Measurements from ENCODE around the gene OBSCN. TPM values are rescaled to one million over a fixed set of nuclear protein-coding genes. Genes with fewer than 3 reads are reported as not detected.

OBSCN gene
- total and polyA plus RNA-seq, 2 of the 4 experiments (the other 2 are of a cell fraction) = 4.1 to 9.5 TPM

DNA sequence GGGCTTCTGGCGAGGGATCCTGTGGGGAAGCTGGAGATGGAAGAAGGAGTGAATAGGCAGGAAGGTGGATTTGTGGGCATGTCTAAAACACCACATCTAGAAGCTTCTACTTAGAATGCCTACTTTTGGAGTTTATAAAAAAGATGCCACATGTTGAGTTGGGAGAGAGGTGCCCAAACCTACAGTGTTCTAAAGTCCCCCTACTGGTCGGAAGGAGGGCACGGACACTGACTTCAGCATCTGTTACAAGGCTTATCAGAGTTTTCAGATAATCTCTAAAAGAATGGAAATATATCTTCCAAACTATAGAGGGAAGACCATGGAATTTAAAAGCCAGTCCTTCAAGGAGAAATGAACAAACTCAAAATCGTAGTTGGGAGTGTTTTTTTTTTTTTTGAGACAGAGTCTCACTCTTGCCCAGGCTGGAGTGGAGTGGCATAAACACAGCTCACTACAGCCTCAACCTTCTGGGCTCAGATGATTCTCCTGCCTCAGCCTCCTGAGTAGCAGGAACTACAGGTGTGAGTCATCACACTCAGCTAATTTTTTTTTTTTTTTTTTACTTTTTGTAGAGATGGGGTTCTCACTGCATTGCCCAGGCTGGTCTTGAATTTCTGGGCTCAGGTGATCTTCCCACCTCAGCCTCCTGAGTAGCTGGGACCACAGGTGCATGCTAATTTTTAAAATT is 27.4 kb upstream of the OBSCN start:
- H3K9ac ChIP-seq (ENCODE audit: low read depth, low read length) = no peak overlapping the region
- H3K27me3 ChIP-seq (ENCODE audit: control insufficient read depth, insufficient read depth, low read length) = no peaks in the 10 kb centered on the region
- 0 out of 2 replicates have a peak, but pooled peaks cover 2% of the 10 kb centered on the region for H3K9me3 ChIP-seq (ENCODE audit: control insufficient read depth, insufficient read depth, low read length)
- peak overlapping the region; percentile 64; the same call in 1 of the 2 replicates for H3K18ac ChIP-seq (ENCODE audit: low read depth, low read length)
- no peaks in the 10 kb centered on the region for H4K20me1 ChIP-seq (ENCODE audit: insufficient read depth, low read length)
- no peak for ATAC-seq (ENCODE audit: low read depth)
- intact Hi-C loops (cut with micrococcal nuclease) = no loop called here
- DNase-seq = no peak
- TF ChIP-seq RFX5 (IDR thresholded peaks at IDR 0.05; ENCODE audit: low read depth, low read length) (no peak), SMC3 (IDR thresholded peaks at IDR 0.05; ENCODE audit: low read depth, low read length) (no peak), POLR2A (IDR thresholded peaks at IDR 0.05; ENCODE audit: low read depth, low read length) (no peak), FOS (IDR thresholded peaks at IDR 0.05; ENCODE audit: low read depth, low read length) (no peak), MAFK (IDR thresholded peaks at IDR 0.05; ENCODE audit: low read depth, low read length) (no peak), MAZ (IDR thresholded peaks at IDR 0.05; ENCODE audit: borderline replicate concordance, low read depth, low read length) (no peak), BHLHE40 (IDR thresholded peaks at IDR 0.05; ENCODE audit: low read depth, low read length) (no peak), RAD21 (IDR thresholded peaks at IDR 0.05; ENCODE audit: low read length) (no peak), CEBPB (IDR thresholded peaks at IDR 0.05; ENCODE audit: low read depth, low read length) (no peak)
- TF ChIP-seq, protein P1, sequence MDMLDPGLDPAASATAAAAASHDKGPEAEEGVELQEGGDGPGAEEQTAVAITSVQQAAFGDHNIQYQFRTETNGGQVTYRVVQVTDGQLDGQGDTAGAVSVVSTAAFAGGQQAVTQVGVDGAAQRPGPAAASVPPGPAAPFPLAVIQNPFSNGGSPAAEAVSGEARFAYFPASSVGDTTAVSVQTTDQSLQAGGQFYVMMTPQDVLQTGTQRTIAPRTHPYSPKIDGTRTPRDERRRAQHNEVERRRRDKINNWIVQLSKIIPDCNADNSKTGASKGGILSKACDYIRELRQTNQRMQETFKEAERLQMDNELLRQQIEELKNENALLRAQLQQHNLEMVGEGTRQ (IDR thresholded peaks at IDR 0.05; ENCODE audit: low read depth, low read length) = no peak
- TF ChIP-seq, protein P2, sequence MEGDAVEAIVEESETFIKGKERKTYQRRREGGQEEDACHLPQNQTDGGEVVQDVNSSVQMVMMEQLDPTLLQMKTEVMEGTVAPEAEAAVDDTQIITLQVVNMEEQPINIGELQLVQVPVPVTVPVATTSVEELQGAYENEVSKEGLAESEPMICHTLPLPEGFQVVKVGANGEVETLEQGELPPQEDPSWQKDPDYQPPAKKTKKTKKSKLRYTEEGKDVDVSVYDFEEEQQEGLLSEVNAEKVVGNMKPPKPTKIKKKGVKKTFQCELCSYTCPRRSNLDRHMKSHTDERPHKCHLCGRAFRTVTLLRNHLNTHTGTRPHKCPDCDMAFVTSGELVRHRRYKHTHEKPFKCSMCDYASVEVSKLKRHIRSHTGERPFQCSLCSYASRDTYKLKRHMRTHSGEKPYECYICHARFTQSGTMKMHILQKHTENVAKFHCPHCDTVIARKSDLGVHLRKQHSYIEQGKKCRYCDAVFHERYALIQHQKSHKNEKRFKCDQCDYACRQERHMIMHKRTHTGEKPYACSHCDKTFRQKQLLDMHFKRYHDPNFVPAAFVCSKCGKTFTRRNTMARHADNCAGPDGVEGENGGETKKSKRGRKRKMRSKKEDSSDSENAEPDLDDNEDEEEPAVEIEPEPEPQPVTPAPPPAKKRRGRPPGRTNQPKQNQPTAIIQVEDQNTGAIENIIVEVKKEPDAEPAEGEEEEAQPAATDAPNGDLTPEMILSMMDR (conservative IDR thresholded peaks at IDR 0.05; ENCODE audit: low read depth, low read length) = no peak
- H3K14ac ChIP-seq (replicated peaks; ENCODE audit: low read depth, low read length) = peak overlapping the region; percentile 76
- in situ Hi-C loops (cut with MboI; ENCODE audit: low sequenced_read_pairs) = no loop called here
- peak overlapping the region; percentile 70; the same call in 1 of the 3 replicates for H2BK15ac ChIP-seq (ENCODE audit: low read depth, low read length)
- no peak overlapping the region for H2AFZ ChIP-seq (replicated peaks; ENCODE audit: low read length, poor library complexity)
- H4K91ac ChIP-seq (ENCODE audit: insufficient read depth, low read depth, low read length) = peak overlapping the region; percentile 81
- peaks cover 11% of the 10 kb centered on the region for H3K4me1 ChIP-seq (ENCODE audit: control insufficient read depth, insufficient read depth, low read length)
- no peak overlapping the region for H2AK9ac ChIP-seq (replicated peaks; ENCODE audit: low read depth, low read length, poor library complexity)
- no CpG with 5 or more reads among the region's 4 CpGs for WGBS, 2 experiments (ENCODE audit: extremely low coverage in 2 of 2, insufficient read length in 1 of 2)
- peak overlapping the region; percentile 91 for H3K4ac ChIP-seq (ENCODE audit: low read depth, low read length)
- no peak overlapping the region for H2BK5ac ChIP-seq (ENCODE audit: low read depth, low read length, poor library complexity, severe bottlenecking)
- no TSS peak for BruUV-seq (replicated peaks)
- no peak overlapping the region for H3K4me2 ChIP-seq (ENCODE audit: low read depth, low read length)
- ChIA-PET POLR2A (ENCODE audit: unreplicated experiment) (interaction anchor here (0.6 kb wide), 1 partner anchor 1376 kb away, joined by 4 read pairs; no protein-coding TSS in a partner anchor), CTCF (interaction anchor here (0.6 kb wide), 1 partner anchor 296 kb away, joined by 6 read pairs; no protein-coding TSS in a partner anchor)
- peak overlapping the region in 1 of 2 experiments; percentile 61; a peak in 2 of 4 replicates for H4K8ac ChIP-seq (ENCODE audit: low read depth in 2 of 2, low read length in 2 of 2)
- H3K23ac ChIP-seq (ENCODE audit: low read depth, low read length) = peak overlapping the region; percentile 16; the same call in 1 of the 2 replicates
- H3K4me3 ChIP-seq (ENCODE audit: insufficient read depth, low read depth, low read length) = no peak overlapping the region
- no peaks in the 10 kb centered on the region for H3K36me3 ChIP-seq (ENCODE audit: control insufficient read depth, insufficient read depth, low read length)
- peak overlapping the region; percentile 72; the same call in 1 of the 2 replicates for H4K5ac ChIP-seq (ENCODE audit: low read depth, low read length)
- peak overlapping the region; percentile 95 for H2BK20ac ChIP-seq (ENCODE audit: low read depth, low read length)
- H2BK120ac ChIP-seq (ENCODE audit: low read depth, low read length) = peak overlapping the region; percentile 81
- H3K27ac ChIP-seq (ENCODE audit: insufficient read depth, low read length) = peak overlapping the region; percentile 27; the same call in 1 of the 2 replicates
- H3K9me1 ChIP-seq (ENCODE audit: insufficient read depth, low read length) = peaks cover 18% of the 10 kb centered on the region
- dilution Hi-C loops (cut with HindIII; ENCODE audit: low sequenced_read_pairs, unreplicated experiment) = no loop called here
- H3K79me1 ChIP-seq (ENCODE audit: low read depth in 1 of 2, low read length in 2 of 2) = peaks cover 6 to 26% of the 10 kb centered on the region in 2 experiments; a peak in 3 of 4 replicates
- H2AK5ac ChIP-seq (ENCODE audit: low read depth, low read length) = peak overlapping the region; percentile 84
- no peak overlapping the region for H3K56ac ChIP-seq (ENCODE audit: extremely low read depth, insufficient read depth, low read length)
